Measurements from ENCODE around the gene NOC3L. TPM values are rescaled to one million over a fixed set of nuclear protein-coding genes. Genes with fewer than 3 reads are reported as not detected.

The NOC3L gene
- polyA plus RNA-seq, 1 donor (not counting 4 experiments of a cell fraction or from before 2014, with no cell fraction given), result 16.3 TPM

DNA sequence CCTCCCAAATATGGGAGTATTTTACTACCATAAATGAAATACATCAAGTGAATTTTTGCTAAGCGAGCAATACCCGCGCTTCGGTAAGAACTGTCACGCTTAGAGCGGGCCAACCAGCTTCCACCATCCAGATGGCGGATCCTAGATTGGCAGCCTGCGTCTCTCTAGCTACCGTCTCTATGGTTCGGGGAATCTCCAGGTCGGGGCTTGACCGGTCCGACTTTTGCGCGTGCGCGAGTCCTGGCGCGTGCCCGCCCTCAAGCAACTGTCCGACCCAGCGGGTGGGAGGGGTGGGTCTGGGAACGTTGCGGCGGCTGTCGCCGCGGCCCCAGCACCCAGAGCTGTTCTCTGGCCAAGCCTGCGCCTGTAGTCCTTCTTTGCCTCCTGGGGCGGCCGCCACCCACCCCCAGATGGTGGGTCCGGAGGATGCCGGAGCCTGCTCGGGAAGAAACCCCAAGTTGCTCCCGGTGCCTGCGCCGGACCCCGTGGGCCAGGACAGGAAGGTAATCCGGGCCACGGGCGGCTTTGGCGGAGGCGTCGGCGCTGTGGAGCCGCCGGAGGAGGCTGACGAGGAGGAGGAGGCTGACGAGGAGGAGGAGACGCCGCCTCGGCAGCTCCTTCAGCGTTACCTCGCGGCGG lies 39.6 kb upstream of the NOC3L start, which contains the start of gene TBC1D12:
Gene TBC1D12, plus strand, starts transcription at position 338 of the 639 bp plus-strand sequence. Its CDS starts 73 bp downstream, at position 411.
- Histone ChIP-seq H3K4me3 (ENCODE audit: control insufficient read depth in 2 of 3, extremely low read depth in 1 of 3, insufficient read depth in 2 of 3, low read depth in 1 of 3, low read length in 3 of 3) (peak within 1 kb of the TSS; percentile 82 to 92 (median 86)), H3K36me3 (ENCODE audit: control insufficient read depth in 2 of 2, extremely low read depth in 1 of 2, insufficient read depth in 2 of 2, low read length in 2 of 2) (no peaks in the 10 kb centered on the region), H3K9me3 (ENCODE audit: control insufficient read depth, low read depth, low read length) (no peaks in the 10 kb centered on the region), H3K27me3 (ENCODE audit: control insufficient read depth, extremely low read depth, insufficient read depth, low read length) (no peaks in the 10 kb centered on the region), H3K9ac (ENCODE audit: control insufficient read depth, extremely low read depth, insufficient read depth, low read length) (peak within 1 kb of the TSS; percentile 79), H3K27ac (ENCODE audit: control insufficient read depth, insufficient read depth, low read length) (peak within 1 kb of the TSS; percentile 71), H3K79me2 (ENCODE audit: control insufficient read depth, insufficient read depth, low read length) (peaks cover 35% of the 10 kb centered on the region), H4K20me1 (ENCODE audit: control insufficient read depth, extremely low read depth, insufficient read depth, low read length) (no peaks in the 10 kb centered on the region), H2AFZ (ENCODE audit: control insufficient read depth, low read length) (peak within 1 kb of the TSS; percentile 93), H3K4me2 (ENCODE audit: control insufficient read depth, extremely low read depth, insufficient read depth, low read depth, low read length) (peak within 1 kb of the TSS; percentile 90), H3K4me1 (ENCODE audit: control insufficient read depth, extremely low read depth, insufficient read depth, low read length) (peaks cover 15% of the 10 kb centered on the region), H3K9me1 (ENCODE audit: control insufficient read depth, extremely low read depth, insufficient read depth, low read length) (no peaks in the 10 kb centered on the region)
- TF ChIP-seq, protein P1, sequence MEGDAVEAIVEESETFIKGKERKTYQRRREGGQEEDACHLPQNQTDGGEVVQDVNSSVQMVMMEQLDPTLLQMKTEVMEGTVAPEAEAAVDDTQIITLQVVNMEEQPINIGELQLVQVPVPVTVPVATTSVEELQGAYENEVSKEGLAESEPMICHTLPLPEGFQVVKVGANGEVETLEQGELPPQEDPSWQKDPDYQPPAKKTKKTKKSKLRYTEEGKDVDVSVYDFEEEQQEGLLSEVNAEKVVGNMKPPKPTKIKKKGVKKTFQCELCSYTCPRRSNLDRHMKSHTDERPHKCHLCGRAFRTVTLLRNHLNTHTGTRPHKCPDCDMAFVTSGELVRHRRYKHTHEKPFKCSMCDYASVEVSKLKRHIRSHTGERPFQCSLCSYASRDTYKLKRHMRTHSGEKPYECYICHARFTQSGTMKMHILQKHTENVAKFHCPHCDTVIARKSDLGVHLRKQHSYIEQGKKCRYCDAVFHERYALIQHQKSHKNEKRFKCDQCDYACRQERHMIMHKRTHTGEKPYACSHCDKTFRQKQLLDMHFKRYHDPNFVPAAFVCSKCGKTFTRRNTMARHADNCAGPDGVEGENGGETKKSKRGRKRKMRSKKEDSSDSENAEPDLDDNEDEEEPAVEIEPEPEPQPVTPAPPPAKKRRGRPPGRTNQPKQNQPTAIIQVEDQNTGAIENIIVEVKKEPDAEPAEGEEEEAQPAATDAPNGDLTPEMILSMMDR (optimal IDR thresholded peaks at IDR 0.05 in 1 of 3, IDR thresholded peaks at IDR 0.05 in 1 of 3, conservative IDR thresholded peaks at IDR 0.05 in 1 of 3; ENCODE audit: extremely low read depth in 1 of 3, insufficient read depth in 2 of 3, low read length in 3 of 3), result peak in 1 of 3 experiments; percentile 13
- no peak for TF ChIP-seq EZH2 (IDR thresholded peaks at IDR 0.05; ENCODE audit: low read length)
- DNase-seq (ENCODE audit: low read depth, low spot score) (peak; percentile 60), FAIRE-seq (peak; percentile 61)
- dilution Hi-C loops (cut with MboI; ENCODE audit: extremely low pct_ligation_motif_present, low sequenced_read_pairs), result no loop called here

DNA sequence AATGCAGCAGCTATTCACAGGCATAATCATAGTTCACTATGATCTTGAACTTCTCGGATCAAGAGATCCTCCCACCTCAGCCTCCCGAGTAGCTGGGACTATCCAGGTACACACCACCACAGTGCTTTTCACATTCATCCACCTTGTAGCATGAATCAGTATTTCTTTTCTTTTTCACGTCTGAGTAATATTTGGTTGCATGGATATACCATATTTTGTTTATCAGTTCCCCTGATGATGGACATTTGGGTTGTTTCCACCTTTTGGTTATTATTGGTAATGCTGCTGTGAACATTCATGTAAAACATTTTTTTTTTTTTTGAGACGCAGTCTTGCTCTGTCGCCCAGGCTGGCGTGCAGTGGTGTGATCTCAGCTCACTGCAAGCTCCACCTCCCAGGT lies 36.0 kb upstream of the NOC3L start:
- dilution Hi-C loops (cut with MboI; ENCODE audit: extremely low pct_ligation_motif_present, low sequenced_read_pairs), result no loop called here
- no peak overlapping the region for H3K9ac ChIP-seq (ENCODE audit: control insufficient read depth, extremely low read depth, insufficient read depth, low read length)
- no peak for FAIRE-seq

More for the DNA sequence above, 36.0 kb upstream of the NOC3L start:
- no peaks in the 10 kb centered on the region for H3K9me1 ChIP-seq (ENCODE audit: control insufficient read depth, extremely low read depth, insufficient read depth, low read length)
- H3K4me3 ChIP-seq (ENCODE audit: control insufficient read depth in 2 of 3, extremely low read depth in 1 of 3, insufficient read depth in 2 of 3, low read depth in 1 of 3, low read length in 3 of 3), result no peak overlapping the region
- no peak overlapping the region for H3K4me2 ChIP-seq (ENCODE audit: control insufficient read depth, extremely low read depth, insufficient read depth, low read depth, low read length)
- no peaks in the 10 kb centered on the region for H4K20me1 ChIP-seq (ENCODE audit: control insufficient read depth, extremely low read depth, insufficient read depth, low read length)
- peaks cover 5% of the 10 kb centered on the region for H3K4me1 ChIP-seq (ENCODE audit: control insufficient read depth, extremely low read depth, insufficient read depth, low read length)
- no peaks in the 10 kb centered on the region for H3K9me3 ChIP-seq (ENCODE audit: control insufficient read depth, low read depth, low read length)
- no peaks in the 10 kb centered on the region for H3K36me3 ChIP-seq (ENCODE audit: control insufficient read depth in 2 of 2, extremely low read depth in 1 of 2, insufficient read depth in 2 of 2, low read length in 2 of 2)
- no peak for DNase-seq (ENCODE audit: low read depth, low spot score)
- peaks cover 2% of the 10 kb centered on the region for H3K79me2 ChIP-seq (ENCODE audit: control insufficient read depth, insufficient read depth, low read length)
- H3K27ac ChIP-seq (ENCODE audit: control insufficient read depth, insufficient read depth, low read length), result no peak overlapping the region
- TF ChIP-seq, protein P1 (optimal IDR thresholded peaks at IDR 0.05 in 1 of 3, IDR thresholded peaks at IDR 0.05 in 1 of 3, conservative IDR thresholded peaks at IDR 0.05 in 1 of 3; ENCODE audit: extremely low read depth in 1 of 3, insufficient read depth in 2 of 3, low read length in 3 of 3), result no peak
- no peak for TF ChIP-seq EZH2 (IDR thresholded peaks at IDR 0.05; ENCODE audit: low read length)
- no peaks in the 10 kb centered on the region for H3K27me3 ChIP-seq (ENCODE audit: control insufficient read depth, extremely low read depth, insufficient read depth, low read length)
- H2AFZ ChIP-seq (ENCODE audit: control insufficient read depth, low read length), result no peak overlapping the region
